IPS-18a (cell line): ENCODE measurements around the gene TPT1.
"Not testable (repeated sequence)": the region's sequence is repeated elsewhere in the genome, so short reads cannot be mapped to it uniquely, and the experiment has no call there.

ENCODE experiments used
- H3K27ac ChIP-seq: one replicate; pipeline ENCODE4 v1.5.1; 2013; ENCODE audit warnings: low read length
- H3K27me3 ChIP-seq: one replicate; pipeline ENCODE4 v1.6.1; 2013; ENCODE audit warnings: mild to moderate bottlenecking, low read length; ENCODE audit not compliant: control insufficient read depth, insufficient read depth
- H3K36me3 ChIP-seq: one replicate; pipeline ENCODE4 v1.6.1; 2013; ENCODE audit warnings: low read depth, low read length; ENCODE audit not compliant: control insufficient read depth
- H3K4me1 ChIP-seq: one replicate; pipeline ENCODE4 v1.6.1; 2013; ENCODE audit warnings: low read depth, low read length; ENCODE audit not compliant: control insufficient read depth
- H3K4me3 ChIP-seq: one replicate; pipeline ENCODE4 v1.5.1; 2013; ENCODE audit warnings: low read length
- H3K9ac ChIP-seq: one replicate; pipeline ENCODE4 v1.6.1; 2013; ENCODE audit warnings: mild to moderate bottlenecking, low read length, moderate library complexity
- H3K9me3 ChIP-seq: one replicate; pipeline ENCODE4 v1.6.1; 2013; ENCODE audit warnings: low read depth, low read length; ENCODE audit not compliant: control insufficient read depth

TPT1 gene

GRCh38 chr13:45364876-45365557, 24.0 kb upstream of the TPT1 start:
- no peaks in the 10 kb centered on the region for H3K36me3 ChIP-seq
- no peaks in the 10 kb centered on the region for H3K27me3 ChIP-seq
- no peak overlapping the region for H3K9ac ChIP-seq
- H3K27ac ChIP-seq = no peak overlapping the region
- no peak overlapping the region for H3K4me3 ChIP-seq
- H3K4me1 ChIP-seq = no peaks in the 10 kb centered on the region
- H3K9me3 ChIP-seq = no peaks in the 10 kb centered on the region

- H3K27me3 ChIP-seq = no peaks in the 10 kb centered on the region
- no peak overlapping the region for H3K9ac ChIP-seq
- H3K36me3 ChIP-seq = no peaks in the 10 kb centered on the region
- no peaks in the 10 kb centered on the region for H3K4me1 ChIP-seq
- H3K4me3 ChIP-seq = no peak overlapping the region
- H3K27ac ChIP-seq = no peak overlapping the region
- H3K9me3 ChIP-seq = no peaks in the 10 kb centered on the region
Observed at GRCh38 chr13:45362939-45363338, 22.0 kb upstream of the TPT1 start.

GRCh38 chr13:45361596-45362206, 20.7 kb upstream of the TPT1 start:
- peaks cover 3% of the 10 kb centered on the region for H3K36me3 ChIP-seq
- H3K27me3 ChIP-seq = no peaks in the 10 kb centered on the region
- no peak overlapping the region for H3K27ac ChIP-seq
- H3K9ac ChIP-seq = no peak overlapping the region
- no peak overlapping the region for H3K4me3 ChIP-seq
- no peaks in the 10 kb centered on the region for H3K9me3 ChIP-seq
- H3K4me1 ChIP-seq = no peaks in the 10 kb centered on the region

GRCh38 chr13:45356966-45357672, 16.1 kb upstream of the TPT1 start:
- Histone ChIP-seq H3K4me1 (no peaks in the 10 kb centered on the region), H3K9ac (no peak overlapping the region), H3K4me3 (no peak overlapping the region), H3K27ac (no peak overlapping the region), H3K36me3 (peaks cover 3% of the 10 kb centered on the region), H3K9me3 (no peaks in the 10 kb centered on the region), H3K27me3 (no peaks in the 10 kb centered on the region)

- H3K27ac ChIP-seq = no peak overlapping the region
- no peak overlapping the region for H3K4me3 ChIP-seq
- no peaks in the 10 kb centered on the region for H3K9me3 ChIP-seq
- H3K9ac ChIP-seq = no peak overlapping the region
- no peaks in the 10 kb centered on the region for H3K27me3 ChIP-seq
- no peaks in the 10 kb centered on the region for H3K4me1 ChIP-seq
- peaks cover 11% of the 10 kb centered on the region for H3K36me3 ChIP-seq
Observed at GRCh38 chr13:45353895-45354294, 12.9 kb upstream of the TPT1 start.

GRCh38 chr13:45352031-45352430, 11.0 kb upstream of the TPT1 start:
- H3K9me3 ChIP-seq = no peaks in the 10 kb centered on the region
- H3K9ac ChIP-seq = no peak overlapping the region
- H3K4me1 ChIP-seq = no peaks in the 10 kb centered on the region
- H3K27ac ChIP-seq = no peak overlapping the region
- peaks cover 13% of the 10 kb centered on the region for H3K36me3 ChIP-seq
- no peak overlapping the region for H3K4me3 ChIP-seq
- H3K27me3 ChIP-seq = no peaks in the 10 kb centered on the region

GRCh38 chr13:45350152-45350551, 9.2 kb upstream of the TPT1 start:
- Histone ChIP-seq H3K4me1 (no peaks in the 10 kb centered on the region), H3K27ac (no peak overlapping the region), H3K27me3 (no peaks in the 10 kb centered on the region), H3K9ac (no peak overlapping the region), H3K36me3 (peaks cover 13% of the 10 kb centered on the region), H3K9me3 (no peaks in the 10 kb centered on the region), H3K4me3 (no peak overlapping the region)

GRCh38 chr13:45349438-45349837, 8.5 kb upstream of the TPT1 start:
- no peak overlapping the region for H3K4me3 ChIP-seq
- peaks cover 13% of the 10 kb centered on the region for H3K36me3 ChIP-seq
- H3K4me1 ChIP-seq = no peaks in the 10 kb centered on the region
- H3K27ac ChIP-seq = no peak overlapping the region
- H3K9ac ChIP-seq = no peak overlapping the region
- no peaks in the 10 kb centered on the region for H3K9me3 ChIP-seq
- no peaks in the 10 kb centered on the region for H3K27me3 ChIP-seq

- not testable (repeated sequence) for H3K27me3 ChIP-seq, H3K27ac ChIP-seq
- peaks cover 17% of the 10 kb centered on the region for H3K36me3 ChIP-seq
Observed at GRCh38 chr13:45344064-45344463, 3.1 kb upstream of the TPT1 start.

GRCh38 chr13:45343102-45343501, 2.1 kb upstream of the TPT1 start:
- peaks cover 13% of the 10 kb centered on the region for H3K4me1 ChIP-seq
- not testable (repeated sequence) for H3K9me3 ChIP-seq, H3K27me3 ChIP-seq, H3K4me3 ChIP-seq, H3K9ac ChIP-seq, H3K27ac ChIP-seq
- peaks cover 27% of the 10 kb centered on the region for H3K36me3 ChIP-seq

More at GRCh38 chr13:45344064-45344463, 3.1 kb upstream of the TPT1 start:
- not testable (repeated sequence) for H3K9me3 ChIP-seq, H3K9ac ChIP-seq, H3K4me3 ChIP-seq, H3K4me1 ChIP-seq

GRCh38 chr13:45342668-45343067, 1.7 kb upstream of the TPT1 start:
- Histone ChIP-seq H3K4me1 (peaks cover 13% of the 10 kb centered on the region), H3K4me3 (peak overlapping the region; percentile 99), H3K36me3 (peaks cover 31% of the 10 kb centered on the region)
- not testable (repeated sequence) for H3K9me3 ChIP-seq, H3K27me3 ChIP-seq, H3K9ac ChIP-seq, H3K27ac ChIP-seq
